ENCODE results near the gene GAL3ST2. TPM values are rescaled to one million over a fixed set of nuclear protein-coding genes. Genes with fewer than 3 reads are reported as not detected.
"Not testable (repeated sequence)": the region's sequence is repeated elsewhere in the genome, so short reads cannot be mapped to it uniquely, and the experiment has no call there.

The GAL3ST2 gene
- total RNA-seq, 2 donors from 2014 or later = 0.49 to 2.2 TPM

GRCh38 chr2:241788135-241788534 is 11.5 kb downstream of the GAL3ST2 start:
- Histone ChIP-seq H3K27ac (no peak overlapping the region), H3K27me3 (replicated peaks; ENCODE audit: insufficient read depth) (no peaks in the 10 kb centered on the region), H3K4me3 (no peak overlapping the region), H3K9me3 (no peaks in the 10 kb centered on the region), H3K36me3 (no peaks in the 10 kb centered on the region), H3K4me1 (ENCODE audit: control insufficient read depth in 1 of 2, low read depth in 2 of 2) (peaks cover 0 to 11% of the 10 kb centered on the region in 2 donors)
- ATAC-seq (ENCODE audit: insufficient number of reproducible peaks, low FRiP score, low read depth) (no peak), DNase-seq (ENCODE audit: low spot score) (no peak)
- no peak for TF ChIP-seq CTCF (IDR thresholded peaks at IDR 0.05)

GRCh38 chr2:241788572-241788971 is 11.9 kb downstream of the GAL3ST2 start:
- no peak for ATAC-seq (ENCODE audit: insufficient number of reproducible peaks, low FRiP score, low read depth)
- Histone ChIP-seq H3K4me3 (no peak overlapping the region), H3K4me1 (ENCODE audit: control insufficient read depth in 1 of 2, low read depth in 2 of 2) (peaks cover 0 to 11% of the 10 kb centered on the region in 2 donors), H3K27me3 (replicated peaks; ENCODE audit: insufficient read depth) (no peaks in the 10 kb centered on the region), H3K36me3 (no peaks in the 10 kb centered on the region), H3K27ac (no peak overlapping the region), H3K9me3 (no peaks in the 10 kb centered on the region)
- no peak for DNase-seq (ENCODE audit: low spot score)
- no peak for TF ChIP-seq CTCF (IDR thresholded peaks at IDR 0.05)

- peaks cover 0 to 11% of the 10 kb centered on the region in 2 donors for H3K4me1 ChIP-seq (ENCODE audit: control insufficient read depth in 1 of 2, low read depth in 2 of 2)
- not testable (repeated sequence) for ATAC-seq (ENCODE audit: insufficient number of reproducible peaks, low FRiP score, low read depth); H3K27me3 ChIP-seq (replicated peaks; ENCODE audit: insufficient read depth); H3K36me3 ChIP-seq; DNase-seq (ENCODE audit: low spot score); H3K9me3 ChIP-seq; H3K4me3 ChIP-seq; H3K27ac ChIP-seq
These were observed 14.8 kb downstream of the GAL3ST2 start for GRCh38 chr2:241791385-241791784.

GRCh38 chr2:241793385-241793784 is 16.8 kb downstream of the GAL3ST2 start:
- DNase-seq (ENCODE audit: low spot score) = no peak
- TF ChIP-seq CTCF (IDR thresholded peaks at IDR 0.05) = no peak
- no peaks in the 10 kb centered on the region for H3K27me3 ChIP-seq (replicated peaks; ENCODE audit: insufficient read depth)

GRCh38 chr2:241794250-241794823 is 17.7 kb downstream of the GAL3ST2 start:
- H3K36me3 ChIP-seq = no peaks in the 10 kb centered on the region
- H3K27me3 ChIP-seq (replicated peaks; ENCODE audit: insufficient read depth) = no peaks in the 10 kb centered on the region
- no peak overlapping the region for H3K4me3 ChIP-seq
- no peak overlapping the region for H3K27ac ChIP-seq
- no peak for DNase-seq (ENCODE audit: low spot score)
- TF ChIP-seq CTCF (IDR thresholded peaks at IDR 0.05) = no peak
- no peak for ATAC-seq (ENCODE audit: insufficient number of reproducible peaks, low FRiP score, low read depth)
- no peaks in the 10 kb centered on the region for H3K9me3 ChIP-seq
- H3K4me1 ChIP-seq (ENCODE audit: control insufficient read depth in 1 of 2, low read depth in 2 of 2) = peaks cover 0 to 11% of the 10 kb centered on the region in 2 donors

More at GRCh38 chr2:241793385-241793784, 16.8 kb downstream of the GAL3ST2 start:
- Histone ChIP-seq H3K4me1 (ENCODE audit: control insufficient read depth in 1 of 2, low read depth in 2 of 2) (peaks cover 0 to 11% of the 10 kb centered on the region in 2 donors), H3K36me3 (no peaks in the 10 kb centered on the region), H3K4me3 (no peak overlapping the region), H3K27ac (no peak overlapping the region), H3K9me3 (no peaks in the 10 kb centered on the region)
- ATAC-seq (ENCODE audit: insufficient number of reproducible peaks, low FRiP score, low read depth) = no peak

All from thoracic aorta (tissue), 2 donors.